Hepatocyte (in vitro differentiated cells): ENCODE data around the gene FAM136A.

ENCODE experiments used
- EZH2 ChIP-seq: fragments of 200-600 bp; sonication (generic); IDR thresholded peaks from 2 replicates; pipeline ENCODE4 v1.6.1; 2016; ENCODE audit warnings: antibody characterized with exemption, mild to moderate bottlenecking, borderline replicate concordance
- TF ChIP-seq, protein P1 (sequence below): fragments of 200-600 bp; sonication (generic); IDR thresholded peaks from 2 replicates; pipeline ENCODE4 v1.5.1; 2016; ENCODE audit warnings: antibody characterized with exemption, mild to moderate bottlenecking; ENCODE audit not compliant: poor library complexity

DNA sequence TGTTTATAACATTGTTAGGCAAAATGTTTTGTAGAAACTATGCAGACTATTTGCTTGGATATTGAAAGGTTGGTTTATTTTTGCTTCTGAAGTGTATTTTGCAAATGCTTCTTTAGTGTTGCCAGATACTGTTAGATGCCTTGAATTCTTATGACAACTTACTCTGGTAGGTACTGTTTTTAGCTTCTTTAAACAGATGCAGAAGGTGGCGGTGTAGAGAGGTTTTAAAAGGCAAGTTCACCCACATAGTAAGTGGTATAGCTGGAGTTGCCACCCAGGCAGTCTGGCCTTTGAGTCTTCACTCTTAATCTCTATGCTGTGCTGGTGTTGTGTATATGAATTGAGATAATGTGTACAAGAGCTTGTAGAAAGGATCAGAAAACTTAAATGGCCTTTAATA lies 40.4 kb downstream of the FAM136A start:
- no peak for TF ChIP-seq EZH2
- TF ChIP-seq, protein P1, sequence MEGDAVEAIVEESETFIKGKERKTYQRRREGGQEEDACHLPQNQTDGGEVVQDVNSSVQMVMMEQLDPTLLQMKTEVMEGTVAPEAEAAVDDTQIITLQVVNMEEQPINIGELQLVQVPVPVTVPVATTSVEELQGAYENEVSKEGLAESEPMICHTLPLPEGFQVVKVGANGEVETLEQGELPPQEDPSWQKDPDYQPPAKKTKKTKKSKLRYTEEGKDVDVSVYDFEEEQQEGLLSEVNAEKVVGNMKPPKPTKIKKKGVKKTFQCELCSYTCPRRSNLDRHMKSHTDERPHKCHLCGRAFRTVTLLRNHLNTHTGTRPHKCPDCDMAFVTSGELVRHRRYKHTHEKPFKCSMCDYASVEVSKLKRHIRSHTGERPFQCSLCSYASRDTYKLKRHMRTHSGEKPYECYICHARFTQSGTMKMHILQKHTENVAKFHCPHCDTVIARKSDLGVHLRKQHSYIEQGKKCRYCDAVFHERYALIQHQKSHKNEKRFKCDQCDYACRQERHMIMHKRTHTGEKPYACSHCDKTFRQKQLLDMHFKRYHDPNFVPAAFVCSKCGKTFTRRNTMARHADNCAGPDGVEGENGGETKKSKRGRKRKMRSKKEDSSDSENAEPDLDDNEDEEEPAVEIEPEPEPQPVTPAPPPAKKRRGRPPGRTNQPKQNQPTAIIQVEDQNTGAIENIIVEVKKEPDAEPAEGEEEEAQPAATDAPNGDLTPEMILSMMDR: no peak
